H1 (cell line): ENCODE data around the gene OR2H1. TPM values are rescaled to one million over a fixed set of nuclear protein-coding genes. Genes with fewer than 3 reads are reported as not detected.

Experiments used
- CTCF ChIA-PET: fragments of 300-600 bp; sonication (Branson Sonifier 250); formaldehyde crosslinking; loops from one replicate; lab custom pipeline; 2021; ENCODE audit not compliant: partially characterized antibody; lab: Charles Lee
- POLR2A ChIA-PET: fragments of 300-600 bp; sonication (Branson Sonifier 250); formaldehyde crosslinking; loops from one replicate; lab custom pipeline; 2021; ENCODE audit warnings: inconsistent platforms; ENCODE audit not compliant: partially characterized antibody; lab: Charles Lee
- DNase-seq, 2 experiments: peaks; one replicate each; pipeline versions ENCODE4 v3.0.0 to v3.0.0-alpha.2; 2010 to 2022; ENCODE audit warnings: low spot score in 2 of 2, low read depth in 1 of 2, mixed read lengths in 1 of 2
- FAIRE-seq: peaks from 2 replicates; lab custom pipeline; 2011; peaks lifted over from hg19 to GRCh38; lab: Jason Lieb, UNC
- H2AFZ ChIP-seq: 2 replicates; pipeline ENCODE4 v1.8.1; 2012; ENCODE audit warnings: low read length, inconsistent platforms
- H2AK5ac ChIP-seq: 2 replicates; pipeline ENCODE4 v1.6.1; 2013; ENCODE audit warnings: low read depth, low read length
- H2BK120ac ChIP-seq: replicated peaks from 2 replicates; pipeline ENCODE3; 2013; ENCODE audit warnings: low read depth, low read length, inconsistent platforms
- H2BK12ac ChIP-seq: 2 replicates; pipeline ENCODE4 v1.6.1; 2013; ENCODE audit warnings: low read depth, low read length
- H2BK15ac ChIP-seq: 2 replicates; pipeline ENCODE4 v1.6.1; 2013; ENCODE audit warnings: low read length
- H2BK20ac ChIP-seq: 2 replicates; pipeline ENCODE4 v1.6.1; 2013; ENCODE audit warnings: low read length
- H2BK5ac ChIP-seq: 2 replicates; pipeline ENCODE4 v1.6.1; 2013; ENCODE audit warnings: low read depth, low read length
- H3K14ac ChIP-seq: 2 replicates; pipeline ENCODE4 v1.6.1; 2013; ENCODE audit warnings: inconsistent platforms; ENCODE audit not compliant: insufficient read length
- H3K18ac ChIP-seq: 2 replicates; pipeline ENCODE4 v1.6.1; 2013; ENCODE audit warnings: low read length; ENCODE audit errors: extremely low read depth
- H3K23ac ChIP-seq: 2 replicates; pipeline ENCODE4 v1.6.1; 2013; ENCODE audit warnings: inconsistent platforms; ENCODE audit not compliant: insufficient read length
- H3K23me2 ChIP-seq: 2 replicates; pipeline ENCODE4 v1.6.1; 2013; ENCODE audit warnings: low read depth, low read length
- H3K27ac ChIP-seq: 2 replicates; pipeline ENCODE4 v1.6.1; 2011; ENCODE audit warnings: low read depth, low read length, inconsistent platforms
- H3K27me3 ChIP-seq, 4 experiments: replicated peaks in 1 of 4; 1 replicate in 1 of 4; 2 replicates in 3 of 4; pipeline versions ENCODE4 v1.6.1 to v1.8.1; 2011 to 2013; ENCODE audit warnings: low read length in 3 of 4, mild to moderate bottlenecking in 3 of 4, inconsistent platforms in 2 of 4, mixed read lengths in 2 of 4, moderate library complexity in 1 of 4; ENCODE audit not compliant: control insufficient read depth in 3 of 4, insufficient read depth in 3 of 4; ENCODE audit errors: extremely low read depth in 1 of 4
- H3K36me3 ChIP-seq, 4 experiments: 2 replicates each; pipeline versions ENCODE4 v1.6.1 to v1.8.1; 2011 to 2013; ENCODE audit warnings: mild to moderate bottlenecking in 4 of 4, low read length in 3 of 4, moderate library complexity in 2 of 4, control low read depth in 1 of 4, inconsistent platforms in 1 of 4; ENCODE audit not compliant: insufficient read depth in 4 of 4, control insufficient read depth in 2 of 4
- H3K4ac ChIP-seq: replicated peaks from 2 replicates; pipeline ENCODE3; 2013; ENCODE audit warnings: low read length, low read depth, mixed read lengths, inconsistent platforms; ENCODE audit not compliant: insufficient read length
- H3K4me1 ChIP-seq, 4 experiments: replicated peaks in 1 of 4; 1 replicate in 1 of 4; 2 replicates in 3 of 4; pipeline versions ENCODE4 v1.6.1 to v1.8.1; 2011 to 2013; ENCODE audit warnings: low read length in 3 of 4, inconsistent platforms in 2 of 4, mixed read lengths in 1 of 4; ENCODE audit not compliant: insufficient read depth in 4 of 4, control insufficient read depth in 3 of 4
- H3K4me2 ChIP-seq, 2 experiments: 2 replicates each; pipeline versions ENCODE4 v1.6.1 to v1.8.1; 2011 to 2013; ENCODE audit warnings: low read depth in 2 of 2, low read length in 2 of 2, control low read depth in 1 of 2, inconsistent platforms in 1 of 2, mild to moderate bottlenecking in 1 of 2; ENCODE audit not compliant: insufficient read depth in 1 of 2
- H3K4me3 ChIP-seq, 4 experiments: fragments of 200-600, 300-600 bp in 1 of 4; sonication (generic), shearing (Covaris generic), sonication (Bioruptor Twin) in 1 of 4; 2 replicates each; pipeline versions ENCODE4 v1.5.1 to v1.8.1; 2011 to 2016; ENCODE audit warnings: low read length in 4 of 4, low read depth in 3 of 4, control low read depth in 2 of 4, inconsistent platforms in 2 of 4, mild to moderate bottlenecking in 2 of 4, mixed read lengths in 1 of 4, moderate library complexity in 1 of 4; ENCODE audit not compliant: insufficient read depth in 2 of 4; ENCODE audit errors: extremely low read depth in 1 of 4
- H3K56ac ChIP-seq: replicated peaks from 2 replicates; pipeline ENCODE3; 2013; ENCODE audit warnings: low read depth, mild to moderate bottlenecking, mixed read lengths, low read length, inconsistent platforms; ENCODE audit not compliant: insufficient read length
- H3K79me1 ChIP-seq: 2 replicates; pipeline ENCODE4 v1.6.1; 2013; ENCODE audit warnings: low read depth, low read length, control low read depth
- H3K79me2 ChIP-seq, 2 experiments: 2 replicates each; pipeline versions ENCODE4 v1.6.1 to v1.8.1; 2012 to 2013; ENCODE audit warnings: low read length in 2 of 2, mild to moderate bottlenecking in 2 of 2, inconsistent platforms in 1 of 2; ENCODE audit not compliant: insufficient read depth in 2 of 2, control insufficient read depth in 1 of 2
- H3K9ac ChIP-seq, 4 experiments: replicated peaks in 1 of 4; 1 replicate in 1 of 4; 2 replicates in 3 of 4; pipeline versions ENCODE4 v1.6.1 to v1.8.1; 2011 to 2013; ENCODE audit warnings: low read depth in 3 of 4, low read length in 3 of 4, control low read depth in 2 of 4, mild to moderate bottlenecking in 2 of 4, moderate library complexity in 2 of 4, inconsistent platforms in 1 of 4; ENCODE audit errors: extremely low read depth in 1 of 4
- H3K9me3 ChIP-seq, 2 experiments: 2 replicates each; pipeline versions ENCODE4 v1.6.1 to v1.8.1; 2012 to 2013; ENCODE audit warnings: mild to moderate bottlenecking in 2 of 2, moderate library complexity in 2 of 2, control low read depth in 1 of 2, inconsistent platforms in 1 of 2, low read depth in 1 of 2, low read length in 1 of 2, mixed read lengths in 1 of 2; ENCODE audit not compliant: insufficient read depth in 2 of 2
- H4K20me1 ChIP-seq, 2 experiments: replicated peaks in 1 of 2; 2 replicates each; pipeline versions ENCODE3 to v1.8.1; 2011 to 2013; ENCODE audit warnings: inconsistent platforms in 2 of 2, low read length in 2 of 2, mild to moderate bottlenecking in 1 of 2; ENCODE audit not compliant: insufficient read depth in 2 of 2, control insufficient read depth in 1 of 2
- H4K5ac ChIP-seq: 2 replicates; pipeline ENCODE4 v1.6.1; 2013; ENCODE audit warnings: low read length, low read depth, mixed read lengths, inconsistent platforms; ENCODE audit not compliant: insufficient read length
- H4K8ac ChIP-seq: 2 replicates; pipeline ENCODE4 v1.8.0; 2013; ENCODE audit warnings: mild to moderate bottlenecking, moderate library complexity, low read length, inconsistent platforms; ENCODE audit not compliant: insufficient read depth; ENCODE audit errors: extremely low read depth
- H4K91ac ChIP-seq: replicated peaks from 2 replicates; pipeline ENCODE3; 2013; ENCODE audit warnings: low read length, mixed read lengths, inconsistent platforms; ENCODE audit not compliant: insufficient read length
- PHF8 ChIP-seq: fragments of 200-600 bp; sonication (generic); conservative IDR thresholded peaks from 2 replicates; pipeline ENCODE4 v1.7.1; 2012; ENCODE audit warnings: low read depth, mild to moderate bottlenecking, inconsistent platforms, low read length, moderate library complexity
- POLR2A ChIP-seq, 2 experiments: IDR thresholded peaks; 1 replicate in 1 of 2; 2 replicates in 1 of 2; pipeline ENCODE4 v1.6.1; 2011; ENCODE audit warnings: low read depth in 2 of 2, low read length in 2 of 2, mild to moderate bottlenecking in 2 of 2; ENCODE audit errors: control extremely low read depth in 1 of 2
- WGBS, 2 experiments: shearing (Covaris generic) in 1 of 2; methylation state at CpG; one replicate each; pipeline versions ENCODE4 v1.1.6 to v1.1.7; 2013 to 2015; ENCODE audit warnings: low lambda C conversion rate in 2 of 2, mixed read lengths in 2 of 2, inconsistent platforms in 1 of 2, low coverage in 1 of 2, missing lambda C conversion rate in 1 of 2; ENCODE audit not compliant: insufficient replicate concordance in 2 of 2, insufficient coverage in 1 of 2, insufficient read length in 1 of 2; ENCODE audit errors: extremely low coverage in 1 of 2, missing lambda C conversion rate in 1 of 2; 5-methylcytosine and 5-hydroxymethylcytosine counted together
- polyA plus RNA-seq, 7 experiments: library from polyadenylated mRNA; depleted of rRNA in 3 of 7; stranded (reverse) in 5 of 7; unstranded in 2 of 7; fragments of >200 nt in 5 of 7; fragments of 200-250 nt in 2 of 7; gene quantifications; 1 replicate in 5 of 7; 2 replicates in 1 of 7; 4 replicates in 1 of 7; pipeline versions ENCODE4 v1.2.1 to v1.2.3, GENCODE V29; 2011 to 2013; ENCODE audit warnings: missing spikeins in 2 of 7, mixed read lengths in 2 of 7
- total RNA-seq: library from RNA; stranded (reverse); fragmentation: NEBNext Ultra II Directional; extraction: Animal tissue kit (Norgen Biotek cat#: 25700); gene quantifications from 2 replicates; pipeline ENCODE4 v1.2.1, GENCODE V29; 2021

Gene OR2H1
- total and polyA plus RNA-seq, 2 of the 8 experiments (the other 6 are each of a cell fraction or from before 2014, with no cell fraction given) = not detected

- Histone ChIP-seq H3K18ac (no peak overlapping the region), H4K91ac (no peak overlapping the region), H3K4ac (no peak overlapping the region), H3K56ac (no peak overlapping the region), H2BK15ac (no peak overlapping the region), H2BK20ac (no peak overlapping the region), H3K79me1 (no peaks in the 10 kb centered on the region; the same call in 1 of the 2 replicates), H3K4me1 (no peaks in the 10 kb centered on the region), H3K79me2 (no peaks in the 10 kb centered on the region), H2AK5ac (no peak overlapping the region), H3K27me3 (no peaks in the 10 kb centered on the region; a peak in 2 of 7 replicates), H4K20me1 (no peaks in the 10 kb centered on the region), H3K4me2 (no peak overlapping the region), H3K14ac (no peak overlapping the region), H2BK12ac (no peak overlapping the region), H2BK5ac (no peak overlapping the region), H3K36me3 (no peaks in the 10 kb centered on the region), H2AFZ (no peak overlapping the region), H3K4me3 (no peak overlapping the region), H3K23me2 (no peaks in the 10 kb centered on the region), H4K5ac (no peak overlapping the region), H3K23ac (no peak overlapping the region), H3K27ac (no peak overlapping the region), H4K8ac (no peak overlapping the region), H2BK120ac (no peak overlapping the region), H3K9me3 (no peaks in the 10 kb centered on the region), H3K9ac (no peak overlapping the region)
- TF ChIP-seq POLR2A (IDR thresholded peaks at IDR 0.05; ENCODE audit: control extremely low read depth in 1 of 2, low read depth in 2 of 2, low read length in 2 of 2) = no peak
- no peak for TF ChIP-seq PHF8
- ChIA-PET CTCF (interaction anchor here (0.6 to 2.9 kb wide), 5 partner anchors 10 to 179 kb away, joined by 3 to 9 read pairs (median 3); no protein-coding TSS in a partner anchor), POLR2A (no interaction called here)
- FAIRE-seq (no peak), DNase-seq (no peak)
- WGBS, 2 experiments = 77% methylated on average over 4 of the region's 4 CpGs; no CpG with 5 or more reads in 1 of the 2 experiments
These were observed 53.2 kb downstream of the OR2H1 start for GRCh38 chr6:29510202-29510601.
